Hippocampal formation (tissue), 2 donors: ENCODE results near the gene PPFIA1.
A peak's percentile ranks its signal among the peaks of the same experiment; 100 is the strongest.
"Not testable (repeated sequence)": the region's sequence is repeated elsewhere in the genome, so short reads cannot be mapped to it uniquely, and the experiment has no call there.

ENCODE experiments used
- DNase-seq, 2 donors: peaks; one replicate each; lab custom pipeline; 2025; lab: John Stamatoyannopoulos, UW

Gene PPFIA1

GRCh38 chr11:70326365-70326811 is 55.9 kb downstream of the PPFIA1 start:
- DNase-seq, result no peak

- DNase-seq, result no peak
These were observed 56.3 kb downstream of the PPFIA1 start for GRCh38 chr11:70326833-70327232.

- DNase-seq, result no peak
These were observed 57.2 kb downstream of the PPFIA1 start for GRCh38 chr11:70327717-70328116.

GRCh38 chr11:70328556-70328955 is 58.1 kb downstream of the PPFIA1 start:
- DNase-seq, result no peak

- not testable (repeated sequence) for DNase-seq
These were observed 60.9 kb downstream of the PPFIA1 start for GRCh38 chr11:70331320-70331843.

GRCh38 chr11:70331901-70332300 is 61.4 kb downstream of the PPFIA1 start:
- DNase-seq, result peak; percentile 26 to 61

GRCh38 chr11:70332567-70332966 is 62.1 kb downstream of the PPFIA1 start:
- DNase-seq, result no peak

- no peak for DNase-seq
These were observed 62.8 kb downstream of the PPFIA1 start for GRCh38 chr11:70333261-70333660.

- no peak for DNase-seq
These were observed 64.0 kb downstream of the PPFIA1 start for GRCh38 chr11:70334351-70334995.

GRCh38 chr11:70335511-70335910 is 65.0 kb downstream of the PPFIA1 start:
- no peak for DNase-seq

- DNase-seq, result no peak
These were observed 68.1 kb downstream of the PPFIA1 start for GRCh38 chr11:70338594-70338993.

GRCh38 chr11:70339066-70339465 is 68.6 kb downstream of the PPFIA1 start:
- DNase-seq, result no peak

- DNase-seq, result no peak
These were observed 71.5 kb downstream of the PPFIA1 start for GRCh38 chr11:70341881-70342429.

GRCh38 chr11:70343636-70344035 is 73.1 kb downstream of the PPFIA1 start:
- no peak for DNase-seq

- DNase-seq, result no peak
These were observed 77.7 kb downstream of the PPFIA1 start for GRCh38 chr11:70348191-70348590.

GRCh38 chr11:70348608-70349007 is 78.1 kb downstream of the PPFIA1 start:
- DNase-seq, result no peak

GRCh38 chr11:70351646-70352045 is 81.2 kb downstream of the PPFIA1 start:
- DNase-seq, result no peak

- DNase-seq, result no peak
These were observed 81.6 kb downstream of the PPFIA1 start for GRCh38 chr11:70352100-70352499.

- DNase-seq, result no peak
These were observed 82.1 kb downstream of the PPFIA1 start for GRCh38 chr11:70352601-70353000.

GRCh38 chr11:70353329-70353728 is 82.8 kb downstream of the PPFIA1 start:
- DNase-seq, result no peak

- no peak for DNase-seq
These were observed 83.5 kb downstream of the PPFIA1 start for GRCh38 chr11:70353900-70354568.

GRCh38 chr11:70354629-70355028 is 84.1 kb downstream of the PPFIA1 start:
- no peak for DNase-seq

- peak in 1 of 2 donors; percentile 8 for DNase-seq
These were observed 88.3 kb downstream of the PPFIA1 start for GRCh38 chr11:70358753-70359152.
